ENCODE data around the gene SLC1A2.
A peak's percentile ranks its signal among the peaks of the same experiment; 100 is the strongest.

The SLC1A2 gene

DNA sequence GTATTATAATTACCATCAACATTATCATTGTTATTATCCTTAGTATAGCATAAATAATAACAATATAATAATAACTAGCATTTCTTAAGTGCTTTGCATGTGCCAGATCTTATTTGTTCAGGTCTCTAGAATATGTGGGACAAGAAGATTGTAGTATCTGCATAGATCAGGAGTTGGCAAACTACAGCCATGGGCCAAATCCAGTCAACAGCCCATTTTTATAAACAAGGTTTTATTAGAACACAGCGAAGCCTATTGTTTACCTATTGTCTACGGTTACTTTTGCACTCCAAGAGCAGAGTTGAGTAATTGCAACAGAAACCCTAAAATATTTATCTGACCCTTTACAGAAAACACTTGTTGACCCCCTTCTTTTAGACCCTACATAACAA lies 81.4 kb downstream of the SLC1A2 start:
- TF ChIP-seq GABPA (IDR thresholded peaks at IDR 0.05; ENCODE audit: low read depth) (no peak), SPI1 (IDR thresholded peaks at IDR 0.05; ENCODE audit: borderline replicate concordance, low read depth) (no peak), POLR2AphosphoS5 (IDR thresholded peaks at IDR 0.05; ENCODE audit: low read depth) (no peak)
- TF ChIP-seq, protein P1, sequence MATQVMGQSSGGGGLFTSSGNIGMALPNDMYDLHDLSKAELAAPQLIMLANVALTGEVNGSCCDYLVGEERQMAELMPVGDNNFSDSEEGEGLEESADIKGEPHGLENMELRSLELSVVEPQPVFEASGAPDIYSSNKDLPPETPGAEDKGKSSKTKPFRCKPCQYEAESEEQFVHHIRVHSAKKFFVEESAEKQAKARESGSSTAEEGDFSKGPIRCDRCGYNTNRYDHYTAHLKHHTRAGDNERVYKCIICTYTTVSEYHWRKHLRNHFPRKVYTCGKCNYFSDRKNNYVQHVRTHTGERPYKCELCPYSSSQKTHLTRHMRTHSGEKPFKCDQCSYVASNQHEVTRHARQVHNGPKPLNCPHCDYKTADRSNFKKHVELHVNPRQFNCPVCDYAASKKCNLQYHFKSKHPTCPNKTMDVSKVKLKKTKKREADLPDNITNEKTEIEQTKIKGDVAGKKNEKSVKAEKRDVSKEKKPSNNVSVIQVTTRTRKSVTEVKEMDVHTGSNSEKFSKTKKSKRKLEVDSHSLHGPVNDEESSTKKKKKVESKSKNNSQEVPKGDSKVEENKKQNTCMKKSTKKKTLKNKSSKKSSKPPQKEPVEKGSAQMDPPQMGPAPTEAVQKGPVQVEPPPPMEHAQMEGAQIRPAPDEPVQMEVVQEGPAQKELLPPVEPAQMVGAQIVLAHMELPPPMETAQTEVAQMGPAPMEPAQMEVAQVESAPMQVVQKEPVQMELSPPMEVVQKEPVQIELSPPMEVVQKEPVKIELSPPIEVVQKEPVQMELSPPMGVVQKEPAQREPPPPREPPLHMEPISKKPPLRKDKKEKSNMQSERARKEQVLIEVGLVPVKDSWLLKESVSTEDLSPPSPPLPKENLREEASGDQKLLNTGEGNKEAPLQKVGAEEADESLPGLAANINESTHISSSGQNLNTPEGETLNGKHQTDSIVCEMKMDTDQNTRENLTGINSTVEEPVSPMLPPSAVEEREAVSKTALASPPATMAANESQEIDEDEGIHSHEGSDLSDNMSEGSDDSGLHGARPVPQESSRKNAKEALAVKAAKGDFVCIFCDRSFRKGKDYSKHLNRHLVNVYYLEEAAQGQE (IDR thresholded peaks at IDR 0.05; ENCODE audit: insufficient replicate concordance, low read depth): no peak
- TF ChIP-seq, protein P2, sequence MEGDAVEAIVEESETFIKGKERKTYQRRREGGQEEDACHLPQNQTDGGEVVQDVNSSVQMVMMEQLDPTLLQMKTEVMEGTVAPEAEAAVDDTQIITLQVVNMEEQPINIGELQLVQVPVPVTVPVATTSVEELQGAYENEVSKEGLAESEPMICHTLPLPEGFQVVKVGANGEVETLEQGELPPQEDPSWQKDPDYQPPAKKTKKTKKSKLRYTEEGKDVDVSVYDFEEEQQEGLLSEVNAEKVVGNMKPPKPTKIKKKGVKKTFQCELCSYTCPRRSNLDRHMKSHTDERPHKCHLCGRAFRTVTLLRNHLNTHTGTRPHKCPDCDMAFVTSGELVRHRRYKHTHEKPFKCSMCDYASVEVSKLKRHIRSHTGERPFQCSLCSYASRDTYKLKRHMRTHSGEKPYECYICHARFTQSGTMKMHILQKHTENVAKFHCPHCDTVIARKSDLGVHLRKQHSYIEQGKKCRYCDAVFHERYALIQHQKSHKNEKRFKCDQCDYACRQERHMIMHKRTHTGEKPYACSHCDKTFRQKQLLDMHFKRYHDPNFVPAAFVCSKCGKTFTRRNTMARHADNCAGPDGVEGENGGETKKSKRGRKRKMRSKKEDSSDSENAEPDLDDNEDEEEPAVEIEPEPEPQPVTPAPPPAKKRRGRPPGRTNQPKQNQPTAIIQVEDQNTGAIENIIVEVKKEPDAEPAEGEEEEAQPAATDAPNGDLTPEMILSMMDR (IDR thresholded peaks at IDR 0.05; ENCODE audit: insufficient read depth, low read length): no peak
- Histone ChIP-seq H3K27ac (replicated peaks) (no peak overlapping the region), H3K4me3 (replicated peaks; ENCODE audit: insufficient read depth, low read length) (no peak overlapping the region), H3K27me3 (ENCODE audit: insufficient read depth, poor library complexity, severe bottlenecking) (no peaks in the 10 kb centered on the region)
- DNase-seq (ENCODE audit: low read depth in 1 of 2, low spot score in 1 of 2): no peak

DNA sequence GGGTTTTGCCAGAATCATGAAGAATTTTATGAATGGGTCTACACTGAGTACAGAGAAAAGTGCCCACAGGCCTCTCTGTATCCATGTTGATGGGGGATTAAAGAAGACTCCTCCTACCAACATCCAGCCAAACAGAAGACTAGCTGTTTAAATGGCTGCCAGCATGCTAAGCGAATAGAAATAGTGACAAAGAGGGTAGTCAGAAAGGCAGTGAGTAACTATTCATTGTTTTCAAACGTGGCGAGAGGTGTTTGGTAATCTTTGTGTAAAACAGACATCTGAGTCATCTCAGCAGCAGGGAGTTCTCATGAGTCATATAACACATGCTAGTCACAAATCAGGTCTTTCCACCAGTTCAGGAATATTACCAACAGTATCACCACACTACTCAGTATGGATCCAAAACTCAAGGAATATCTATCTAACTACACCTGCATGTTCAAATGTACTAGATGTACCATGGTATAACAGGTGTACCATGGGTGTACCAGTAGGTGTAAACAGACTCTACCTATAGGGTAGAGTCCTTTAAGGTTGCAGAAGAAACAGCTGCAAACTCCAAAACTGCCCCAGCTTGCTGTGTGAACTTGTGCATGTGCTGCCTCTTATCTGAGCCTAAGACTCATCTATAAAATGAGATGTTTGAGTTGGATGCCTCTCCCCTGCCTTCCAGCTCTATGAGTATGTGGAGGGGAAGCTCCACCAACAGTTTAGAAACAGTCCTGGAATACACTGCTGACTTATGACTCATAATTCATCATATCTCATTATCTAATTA lies 82.0 kb downstream of the SLC1A2 start:
- Histone ChIP-seq H3K27ac (replicated peaks) (no peak overlapping the region), H3K27me3 (ENCODE audit: insufficient read depth, poor library complexity, severe bottlenecking) (no peaks in the 10 kb centered on the region), H3K4me3 (replicated peaks; ENCODE audit: insufficient read depth, low read length) (no peak overlapping the region)
- TF ChIP-seq SPI1 (IDR thresholded peaks at IDR 0.05; ENCODE audit: borderline replicate concordance, low read depth): no peak
- TF ChIP-seq, protein P1 (IDR thresholded peaks at IDR 0.05; ENCODE audit: insufficient replicate concordance, low read depth): no peak
- TF ChIP-seq, protein P2 (IDR thresholded peaks at IDR 0.05; ENCODE audit: insufficient read depth, low read length): no peak
- TF ChIP-seq POLR2AphosphoS5 (IDR thresholded peaks at IDR 0.05; ENCODE audit: low read depth): no peak
- no peak for TF ChIP-seq GABPA (IDR thresholded peaks at IDR 0.05; ENCODE audit: low read depth)
- DNase-seq (ENCODE audit: low read depth in 1 of 2, low spot score in 1 of 2): peak in 1 of 2 experiments; percentile 52

DNA sequence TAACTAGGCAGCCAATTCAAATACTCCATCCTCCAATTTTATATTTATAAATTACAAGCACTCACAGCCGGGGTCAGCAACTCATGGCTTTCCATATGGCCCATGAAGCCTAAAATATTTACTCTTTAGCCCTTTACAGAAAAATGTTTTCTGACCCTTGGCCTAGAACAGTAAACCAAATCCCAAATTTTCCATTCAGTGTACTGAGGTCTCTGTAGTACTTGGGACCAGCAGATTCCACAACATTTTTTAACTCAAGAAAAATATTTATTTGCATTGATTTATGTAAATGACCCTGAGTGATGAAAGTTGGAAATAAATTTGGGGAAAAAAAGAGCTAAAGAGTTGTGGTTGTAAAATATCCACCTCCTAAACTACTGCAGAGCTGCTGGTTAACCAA lies 82.6 kb downstream of the SLC1A2 start:
- no peaks in the 10 kb centered on the region for H3K27me3 ChIP-seq (ENCODE audit: insufficient read depth, poor library complexity, severe bottlenecking)
- no peak overlapping the region for H3K27ac ChIP-seq (replicated peaks)
- no peak overlapping the region for H3K4me3 ChIP-seq (replicated peaks; ENCODE audit: insufficient read depth, low read length)
- DNase-seq (ENCODE audit: low read depth in 1 of 2, low spot score in 1 of 2): no peak
- TF ChIP-seq, protein P2 (IDR thresholded peaks at IDR 0.05; ENCODE audit: insufficient read depth, low read length): no peak

DNA sequence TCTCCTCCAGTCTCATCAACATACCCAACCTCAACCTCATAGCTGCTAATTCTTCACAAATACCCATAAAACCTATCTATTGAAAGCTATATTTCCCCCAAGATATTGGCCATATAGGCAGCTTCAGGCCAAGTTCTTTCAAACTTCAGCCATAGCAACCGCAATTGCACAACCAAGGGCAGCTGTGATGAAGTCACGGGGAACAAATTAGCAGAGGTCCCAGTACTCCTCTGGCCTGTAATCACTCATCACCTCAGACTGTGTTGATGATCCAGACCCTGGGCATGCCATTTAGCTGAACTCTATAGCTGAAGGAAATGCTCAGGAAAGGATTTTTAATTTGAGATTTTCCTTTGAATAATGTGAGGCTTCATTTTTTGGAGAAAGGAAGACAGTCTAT lies 84.1 kb downstream of the SLC1A2 start:
- TF ChIP-seq GABPA (IDR thresholded peaks at IDR 0.05; ENCODE audit: low read depth) (no peak), POLR2AphosphoS5 (IDR thresholded peaks at IDR 0.05; ENCODE audit: low read depth) (no peak), SPI1 (IDR thresholded peaks at IDR 0.05; ENCODE audit: borderline replicate concordance, low read depth) (no peak)
- TF ChIP-seq, protein P1 (IDR thresholded peaks at IDR 0.05; ENCODE audit: insufficient replicate concordance, low read depth): no peak
- TF ChIP-seq, protein P2 (IDR thresholded peaks at IDR 0.05; ENCODE audit: insufficient read depth, low read length): no peak
- DNase-seq (ENCODE audit: low read depth in 1 of 2, low spot score in 1 of 2): no peak
- no peaks in the 10 kb centered on the region for H3K27me3 ChIP-seq (ENCODE audit: insufficient read depth, poor library complexity, severe bottlenecking)
- no peak overlapping the region for H3K4me3 ChIP-seq (replicated peaks; ENCODE audit: insufficient read depth, low read length)
- H3K27ac ChIP-seq (replicated peaks): no peak overlapping the region
